NCI-H1105 treated with DMSO at 0.1 percent for 48 hours (cell line): ENCODE data around the gene PPFIBP1.
"Not testable (repeated sequence)": the region's sequence is repeated elsewhere in the genome, so short reads cannot be mapped to it uniquely, and the experiment has no call there.

Experiments used
- DNase-seq: peaks from one replicate; lab custom pipeline; 2025; lab: John Stamatoyannopoulos, UW

Gene PPFIBP1

GRCh38 chr12:27710592-27711316, 186.7 kb downstream of the PPFIBP1 start, which contains the start of gene MRPS35:
MRPS35 (plus strand) TSS chr12:27710832; CDS start chr12:27710844, 12 bp downstream.
- peak; percentile 84 for DNase-seq

DNA sequence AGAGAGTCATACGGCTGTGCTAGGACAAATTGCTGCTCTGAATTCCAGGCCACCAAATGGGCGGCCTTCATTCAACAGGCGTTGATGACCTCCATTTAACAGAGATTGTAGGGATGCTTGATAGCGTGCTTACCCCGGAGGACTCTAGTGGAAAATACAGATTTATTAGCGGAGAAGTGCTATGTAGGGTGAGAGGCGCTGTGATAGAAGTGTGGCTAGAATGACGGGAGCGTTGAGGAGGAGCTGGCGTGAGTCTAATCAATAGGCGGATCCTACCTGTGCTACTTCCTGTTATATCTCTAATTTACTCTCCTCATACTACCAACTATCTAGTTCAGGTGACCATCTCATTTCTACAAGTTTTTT, 187.3 kb downstream of the PPFIBP1 start:
- peak; percentile 52 for DNase-seq

DNA sequence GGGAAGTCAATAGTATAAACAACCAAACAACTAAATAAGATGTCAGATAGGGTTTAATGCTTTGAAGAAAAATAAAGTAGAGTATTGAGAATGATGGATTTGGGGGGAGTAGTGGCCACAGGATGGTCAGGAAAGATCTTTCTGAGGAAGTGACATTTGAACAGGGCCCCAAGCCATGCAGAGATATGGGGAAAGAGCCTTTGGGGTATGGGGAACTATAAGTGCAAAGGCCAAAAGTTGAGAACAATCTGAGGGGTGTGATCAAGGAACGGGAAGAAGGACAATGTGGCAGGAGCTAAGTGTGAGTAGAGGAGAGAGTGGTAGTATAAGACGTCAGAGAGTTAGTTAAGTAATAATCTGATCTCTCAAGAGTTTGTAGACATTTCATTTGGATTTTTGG, 188.0 kb downstream of the PPFIBP1 start:
- DNase-seq, result no peak

DNA sequence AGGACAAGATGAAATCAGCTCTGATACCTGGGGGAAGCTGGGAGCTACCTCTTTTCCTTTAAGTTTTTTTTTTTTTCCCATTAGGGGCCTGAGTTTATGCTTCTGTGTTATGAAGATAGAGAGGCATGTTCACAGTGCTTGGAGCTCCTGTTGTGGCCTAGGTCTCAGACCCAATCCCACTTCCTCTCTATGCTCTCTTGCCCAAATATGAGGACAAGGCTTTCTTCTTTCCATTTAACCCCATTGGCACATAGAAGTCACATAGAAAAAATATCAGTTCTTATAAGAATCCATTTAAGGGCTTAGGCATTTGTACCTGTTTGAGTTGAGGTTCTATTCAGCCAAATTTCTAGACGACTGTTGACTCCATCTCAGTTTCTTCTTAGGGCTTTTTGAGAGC, 199.2 kb downstream of the PPFIBP1 start:
- no peak for DNase-seq

DNA sequence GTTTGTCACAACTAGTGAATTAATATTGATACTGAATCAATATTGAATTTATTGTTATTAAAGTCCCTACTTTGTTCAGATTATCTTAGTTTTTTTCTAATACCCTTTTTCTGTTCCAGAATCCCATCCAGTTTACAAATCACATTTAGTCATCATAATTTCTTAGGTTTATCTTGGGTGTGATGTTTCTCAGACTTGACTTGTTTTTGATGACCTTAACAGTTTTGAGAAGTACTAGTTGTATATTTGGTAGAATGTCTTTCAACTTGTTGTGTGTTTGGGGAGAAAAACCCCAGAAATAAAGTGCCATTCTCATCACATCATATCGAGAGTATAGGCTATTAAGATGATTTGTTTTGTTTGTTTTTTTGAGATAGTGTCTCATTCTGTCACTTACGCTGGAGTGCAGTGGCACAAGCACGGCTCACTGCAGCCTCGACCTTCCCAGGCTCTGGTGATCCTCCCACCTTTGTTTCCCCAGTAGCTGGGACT, 206.1 kb downstream of the PPFIBP1 start:
- DNase-seq, result no peak

GRCh38 chr12:27732281-27732680, 208.3 kb downstream of the PPFIBP1 start:
- DNase-seq, result no peak

DNA sequence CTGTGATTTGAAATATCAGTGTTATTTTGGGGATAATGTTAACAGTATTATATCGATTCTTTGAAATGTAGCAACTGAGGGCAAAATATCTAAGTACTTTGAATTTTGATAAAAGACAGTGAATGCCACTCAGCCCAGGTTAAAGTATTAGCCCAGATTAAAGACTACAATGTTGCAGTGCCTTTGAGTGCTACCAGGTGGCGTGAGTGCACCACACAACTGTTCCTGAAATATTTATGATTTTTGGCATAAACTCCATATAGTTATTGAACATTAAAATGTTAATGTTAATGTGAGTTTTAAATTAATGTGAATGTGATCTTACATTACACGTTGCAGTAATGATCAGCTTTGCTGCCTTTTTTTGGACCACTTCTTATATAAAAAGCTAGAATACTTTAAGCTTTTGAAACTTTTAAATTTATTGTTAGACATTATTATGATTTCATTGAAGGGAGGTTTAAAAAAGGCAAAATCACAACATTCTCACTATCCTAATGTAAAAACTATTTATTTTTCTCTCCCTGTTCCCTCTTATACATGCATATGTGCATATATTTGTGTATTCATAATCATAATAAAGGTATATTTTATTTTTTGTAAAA, 209.1 kb downstream of the PPFIBP1 start:
- peak; percentile 40 for DNase-seq

DNA sequence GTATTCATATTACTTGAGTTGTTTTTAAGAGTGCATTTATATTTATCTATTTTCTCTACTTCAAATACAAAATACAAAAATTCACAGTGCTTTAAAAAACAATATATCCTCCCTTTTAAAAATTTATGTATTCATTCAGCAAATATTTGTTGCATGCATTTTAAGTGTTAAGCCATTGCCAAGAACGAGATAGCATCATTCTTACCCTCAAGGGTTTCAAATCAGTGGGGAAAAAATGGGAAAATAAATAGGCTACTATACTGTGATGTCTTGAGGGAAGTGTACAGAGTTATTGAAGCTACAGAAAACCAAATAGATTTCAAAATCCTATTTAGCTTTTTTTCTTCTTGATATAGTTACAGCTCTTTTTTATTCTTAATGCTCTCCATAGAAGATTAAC, 209.8 kb downstream of the PPFIBP1 start:
- no peak for DNase-seq

DNA sequence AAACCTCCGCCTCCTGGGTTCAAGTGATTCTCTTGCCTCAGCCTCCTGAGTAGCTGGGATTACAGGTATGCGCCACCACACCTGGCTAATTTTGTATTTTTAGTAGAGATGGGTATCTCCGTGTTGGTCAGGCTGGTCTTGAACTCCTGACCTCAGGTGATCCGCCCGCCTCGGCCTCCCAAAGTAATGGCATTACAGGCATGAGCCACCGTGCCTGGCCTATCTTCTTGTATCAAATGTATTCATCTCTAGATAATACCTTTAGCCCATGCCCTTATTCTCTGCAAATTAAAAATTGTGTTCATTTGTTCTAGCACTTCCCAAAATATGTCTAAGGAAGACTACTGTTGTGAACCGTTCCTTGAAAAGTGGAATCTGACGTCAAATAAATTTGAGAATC, 210.3 kb downstream of the PPFIBP1 start:
- DNase-seq, result not testable (repeated sequence)

DNA sequence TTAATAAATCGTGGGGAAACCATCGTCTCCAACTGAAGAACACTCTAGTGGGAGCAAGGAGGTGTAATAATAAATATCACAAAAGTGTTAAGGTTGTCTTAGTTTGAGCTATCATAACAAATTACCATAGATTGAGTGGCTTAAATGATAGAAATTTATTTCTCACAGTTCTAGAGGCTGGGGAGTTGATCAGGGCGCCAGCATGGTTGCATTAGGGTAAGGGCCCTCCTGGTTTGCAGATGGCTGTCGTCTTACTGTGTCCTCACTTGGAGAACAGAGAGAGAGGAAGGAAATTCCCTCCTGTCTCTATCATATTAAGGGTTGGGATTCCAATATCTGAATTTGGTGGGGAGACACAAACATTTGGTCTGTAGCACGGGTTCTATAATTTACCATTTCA, 219.6 kb downstream of the PPFIBP1 start:
- DNase-seq, result no peak
